ENCODE results near the gene MAGEH1. TPM values are rescaled to one million over a fixed set of nuclear protein-coding genes. Genes with fewer than 3 reads are reported as not detected.
"Not testable (repeated sequence)": the region's sequence is repeated elsewhere in the genome, so short reads cannot be mapped to it uniquely, and the experiment has no call there.

Gene MAGEH1
- total and polyA plus RNA-seq, 9 of the 15 experiments (the other 6 are each of a cell fraction or from before 2014, with no cell fraction given), result 3.7 to 14.9 (median 8.8) TPM

- CTCF ChIA-PET (ENCODE audit: low intra/inter-chr PET ratio); POLR2A ChIA-PET: not testable (repeated sequence)
These were observed 24.8 kb upstream of the MAGEH1 start for GRCh38 chrX:55427079-55427478.

GRCh38 chrX:55443468-55443867 lies 8.5 kb upstream of the MAGEH1 start:
- H3K27me3 ChIP-seq (ENCODE audit: control insufficient read depth in 2 of 2, insufficient read depth in 2 of 2, low read length in 2 of 2); H3K9ac ChIP-seq (ENCODE audit: insufficient read depth in 1 of 2, low read depth in 2 of 2, low read length in 2 of 2); H3K9me1 ChIP-seq (ENCODE audit: control insufficient read depth, insufficient read depth, low read length); CTCF ChIA-PET (ENCODE audit: low intra/inter-chr PET ratio); ATAC-seq; H3K4me1 ChIP-seq (replicated peaks in 1 of 2; ENCODE audit: control insufficient read depth in 2 of 2, insufficient read depth in 2 of 2, low read length in 2 of 2); H4K20me1 ChIP-seq (replicated peaks; ENCODE audit: control insufficient read depth, insufficient read depth, low read length); DNase-seq (ENCODE audit: extremely low read depth in 1 of 4, low spot score in 3 of 4); H3K9me3 ChIP-seq (replicated peaks; ENCODE audit: control insufficient read depth, insufficient read depth, low read depth, low read length); H3K4me2 ChIP-seq (ENCODE audit: insufficient read depth, low read length); in situ Hi-C loops (cut with MboI); H3K36me3 ChIP-seq (ENCODE audit: control insufficient read depth, insufficient read depth, low read length); H3K27ac ChIP-seq (ENCODE audit: extremely low read depth, low read depth, low read length); FAIRE-seq; H3K79me2 ChIP-seq (ENCODE audit: control insufficient read depth, insufficient read depth, low read length); intact Hi-C loops (cut with micrococcal nuclease); BruUV-seq (replicated peaks); POLR2A ChIA-PET; H3K4me3 ChIP-seq; H2AFZ ChIP-seq (ENCODE audit: low read depth, low read length): not testable (repeated sequence)
- 2% methylated on average over 5 of the region's 5 CpGs for WGBS (ENCODE audit: insufficient coverage, low coverage, missing lambda C conversion rate)

More at GRCh38 chrX:55427079-55427478, 24.8 kb upstream of the MAGEH1 start:
- H3K9me1 ChIP-seq (ENCODE audit: control insufficient read depth, insufficient read depth, low read length); H3K4me2 ChIP-seq (ENCODE audit: insufficient read depth, low read length); H3K27me3 ChIP-seq (ENCODE audit: control insufficient read depth in 2 of 2, insufficient read depth in 2 of 2, low read length in 2 of 2); H2AFZ ChIP-seq (ENCODE audit: low read depth, low read length); H3K79me2 ChIP-seq (ENCODE audit: control insufficient read depth, insufficient read depth, low read length); H3K27ac ChIP-seq (ENCODE audit: extremely low read depth, low read depth, low read length); BruUV-seq (replicated peaks); H3K9ac ChIP-seq (ENCODE audit: insufficient read depth in 1 of 2, low read depth in 2 of 2, low read length in 2 of 2); H3K4me3 ChIP-seq; DNase-seq (ENCODE audit: extremely low read depth in 1 of 4, low spot score in 3 of 4); ATAC-seq; intact Hi-C loops (cut with micrococcal nuclease); H3K9me3 ChIP-seq (replicated peaks; ENCODE audit: control insufficient read depth, insufficient read depth, low read depth, low read length); H4K20me1 ChIP-seq (replicated peaks; ENCODE audit: control insufficient read depth, insufficient read depth, low read length); in situ Hi-C loops (cut with MboI); FAIRE-seq; H3K4me1 ChIP-seq (replicated peaks in 1 of 2; ENCODE audit: control insufficient read depth in 2 of 2, insufficient read depth in 2 of 2, low read length in 2 of 2); H3K36me3 ChIP-seq (ENCODE audit: control insufficient read depth, insufficient read depth, low read length): not testable (repeated sequence)
- 0 out of 6 replicates have a peak, but pooled peaks of 1 of the 3 experiments have one; percentile 7 for TF ChIP-seq CTCF (IDR thresholded peaks at IDR 0.05 in 2 of 3, conservative IDR thresholded peaks at IDR 0.05 in 1 of 3; ENCODE audit: insufficient read depth in 2 of 3, low read depth in 1 of 3, low read length in 3 of 3)
- TF ChIP-seq RAD21 (CRISPR knock-in tag; conservative IDR thresholded peaks at IDR 0.05 in 1 of 2, IDR thresholded peaks at IDR 0.05 in 1 of 2), result 0 out of 4 replicates have a peak, but pooled peaks of 1 of the 2 experiments have one; percentile 12
- 0% methylated on average over 2 of the region's 4 CpGs for WGBS (ENCODE audit: insufficient coverage, low coverage, missing lambda C conversion rate)

Measured in K562 (cell line).